ENCODE data around the gene SNX5. TPM values are rescaled to one million over a fixed set of nuclear protein-coding genes. Genes with fewer than 3 reads are reported as not detected.

The SNX5 gene
- total RNA-seq, 1 donor from 2014 or later: 139 TPM

GRCh38 chr20:17912916-17913315 lies 55.7 kb downstream of the SNX5 start:
- H3K9me3 Mint-ChIP-seq: no peaks in the 10 kb centered on the region
- no peak overlapping the region for H3K4me3 Mint-ChIP-seq
- H3K27me3 Mint-ChIP-seq: peaks cover 32% of the 10 kb centered on the region
- ATAC-seq (ENCODE audit: low read depth) (no peak), DNase-seq (no peak)
- ChIA-PET CTCF (no interaction called here), POLR2A (no interaction called here)
- H3K4me1 Mint-ChIP-seq: no peaks in the 10 kb centered on the region
- no peak overlapping the region for H3K27ac Mint-ChIP-seq
- H3K36me3 Mint-ChIP-seq (ENCODE audit: low read depth): no peaks in the 10 kb centered on the region
- intact Hi-C loops (cut with micrococcal nuclease): no loop called here
- no peak for TF ChIP-seq CTCF (IDR thresholded peaks at IDR 0.05)

DNA sequence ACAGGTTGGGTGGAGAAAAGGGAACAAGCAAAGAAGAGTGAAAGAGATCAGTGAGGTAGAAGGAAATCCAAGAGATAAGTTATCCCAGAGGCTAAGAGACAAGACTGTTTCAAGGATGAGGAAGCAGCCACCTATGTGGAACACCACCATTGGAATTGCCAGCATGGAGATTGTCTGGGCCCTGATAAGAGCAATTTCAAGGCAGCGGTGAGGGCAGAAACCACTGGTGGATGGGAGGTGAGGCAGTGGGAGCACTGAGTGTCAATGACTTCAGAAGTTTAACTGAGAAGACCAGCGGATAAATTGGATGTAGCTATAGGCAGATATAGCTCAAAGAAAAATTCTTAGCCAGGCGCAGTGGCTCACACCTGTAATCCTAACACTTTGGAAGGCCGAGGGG lies 56.7 kb downstream of the SNX5 start:
- H3K9me3 Mint-ChIP-seq: no peaks in the 10 kb centered on the region
- POLR2A ChIA-PET: no interaction called here
- no peak for TF ChIP-seq CTCF (IDR thresholded peaks at IDR 0.05)
- intact Hi-C loops (cut with micrococcal nuclease): no loop called here
- CTCF ChIA-PET: no interaction called here
- peaks cover 28% of the 10 kb centered on the region for H3K27me3 Mint-ChIP-seq
- no peak overlapping the region for H3K27ac Mint-ChIP-seq
- H3K36me3 Mint-ChIP-seq (ENCODE audit: low read depth): no peaks in the 10 kb centered on the region
- DNase-seq (no peak), ATAC-seq (ENCODE audit: low read depth) (no peak)
- H3K4me3 Mint-ChIP-seq: no peak overlapping the region
- H3K4me1 Mint-ChIP-seq: no peaks in the 10 kb centered on the region

- ChIA-PET POLR2A (no interaction called here), CTCF (no interaction called here)
- Mint-ChIP-seq H3K4me1 (no peaks in the 10 kb centered on the region), H3K27ac (no peak overlapping the region), H3K4me3 (no peak overlapping the region), H3K36me3 (ENCODE audit: low read depth) (no peaks in the 10 kb centered on the region), H3K27me3 (peaks cover 29% of the 10 kb centered on the region), H3K9me3 (no peaks in the 10 kb centered on the region)
- DNase-seq (no peak), ATAC-seq (ENCODE audit: low read depth) (no peak)
- no peak for TF ChIP-seq CTCF (IDR thresholded peaks at IDR 0.05)
- intact Hi-C loops (cut with micrococcal nuclease): no loop called here
Observed at GRCh38 chr20:17910828-17911294, 57.7 kb downstream of the SNX5 start.

DNA sequence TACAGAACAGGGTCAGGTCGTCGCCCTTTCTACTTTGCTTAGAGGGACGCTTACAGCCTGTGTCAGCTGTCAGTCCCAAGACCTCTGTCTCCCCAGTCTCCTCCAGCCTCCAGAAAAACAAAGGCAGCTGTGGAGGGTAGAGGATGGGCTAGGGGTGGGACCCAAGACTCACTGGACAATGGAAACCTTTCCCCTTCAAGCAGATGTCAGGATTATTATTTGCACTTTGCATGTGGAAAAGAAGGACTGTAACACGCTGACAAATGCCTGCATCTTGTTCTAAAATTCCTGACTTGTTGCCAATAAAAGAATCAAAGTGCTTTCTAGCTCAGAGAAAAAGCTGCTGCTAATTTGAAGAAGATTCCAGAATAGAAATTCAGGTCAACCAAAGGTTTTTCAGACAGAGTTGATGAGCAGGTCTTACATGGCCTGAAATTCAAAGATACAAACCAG lies 58.7 kb downstream of the SNX5 start:
- no peaks in the 10 kb centered on the region for H3K36me3 Mint-ChIP-seq (ENCODE audit: low read depth)
- ATAC-seq (ENCODE audit: low read depth) (no peak), DNase-seq (no peak)
- H3K27me3 Mint-ChIP-seq: peaks cover 30% of the 10 kb centered on the region
- intact Hi-C loops (cut with micrococcal nuclease): no loop called here
- ChIA-PET CTCF (no interaction called here), POLR2A (no interaction called here)
- TF ChIP-seq CTCF (IDR thresholded peaks at IDR 0.05): no peak
- H3K4me3 Mint-ChIP-seq: no peak overlapping the region
- no peaks in the 10 kb centered on the region for H3K4me1 Mint-ChIP-seq
- no peak overlapping the region for H3K27ac Mint-ChIP-seq
- H3K9me3 Mint-ChIP-seq: no peaks in the 10 kb centered on the region

DNA sequence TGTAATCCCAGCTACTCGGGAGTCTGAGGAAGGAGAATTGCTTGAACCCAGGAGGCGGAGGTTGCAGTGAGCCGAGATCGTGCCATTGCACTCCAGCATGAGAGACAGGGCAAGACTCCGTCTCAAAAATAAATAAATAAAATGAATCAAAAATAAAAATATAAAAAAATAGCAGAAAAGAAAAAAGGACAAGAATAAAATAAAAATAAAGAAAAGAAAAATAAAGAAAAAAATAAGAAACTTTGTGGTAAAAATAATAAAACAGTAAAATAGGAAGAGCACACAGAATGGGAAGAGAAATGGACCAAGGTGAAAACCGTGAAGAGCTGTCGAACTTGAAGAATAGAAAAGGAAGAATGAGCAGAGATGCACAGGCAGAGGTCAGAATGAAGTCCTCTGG lies 63.0 kb downstream of the SNX5 start:
- TF ChIP-seq CTCF (IDR thresholded peaks at IDR 0.05): no peak
- ATAC-seq (ENCODE audit: low read depth): no peak
- intact Hi-C loops (cut with micrococcal nuclease): no loop called here
- no peaks in the 10 kb centered on the region for H3K36me3 Mint-ChIP-seq (ENCODE audit: low read depth)
- CTCF ChIA-PET: no interaction called here
- peaks cover 6% of the 10 kb centered on the region for H3K9me3 Mint-ChIP-seq
- POLR2A ChIA-PET: no interaction called here
- peaks cover 12% of the 10 kb centered on the region for H3K27me3 Mint-ChIP-seq
- H3K27ac Mint-ChIP-seq: no peak overlapping the region
- DNase-seq: no peak
- H3K4me1 Mint-ChIP-seq: peaks cover 31% of the 10 kb centered on the region
- no peak overlapping the region for H3K4me3 Mint-ChIP-seq
